Kidney (tissue), 14 donors: ENCODE data around the gene SORCS3. TPM values are rescaled to one million over a fixed set of nuclear protein-coding genes. Genes with fewer than 3 reads are reported as not detected.

Experiments
- DNase-seq, 5 donors: peaks; one replicate each; pipeline ENCODE4 v3.0.0-alpha.2; 2013 to 2020
- FAIRE-seq: peaks from 2 replicates; lab custom pipeline; 2012; peaks lifted over from hg19 to GRCh38; lab: Jason Lieb, UNC
- H3K27ac ChIP-seq, 2 donors: one replicate each; pipeline ENCODE4 v1.7.0; 2013; ENCODE audit warnings: low read depth in 2 of 2, low read length in 2 of 2, inconsistent platforms in 1 of 2
- H3K27me3 ChIP-seq: one replicate; pipeline ENCODE4 v1.7.1; 2013; ENCODE audit warnings: low read length, inconsistent platforms; ENCODE audit not compliant: control insufficient read depth, insufficient read depth
- H3K36me3 ChIP-seq, 3 donors: one replicate each; pipeline versions ENCODE4 v1.7.0 to v1.7.1; 2013; ENCODE audit warnings: low read length in 3 of 3, control low read depth in 1 of 3, inconsistent platforms in 1 of 3; ENCODE audit not compliant: insufficient read depth in 3 of 3, control insufficient read depth in 2 of 3
- H3K4me1 ChIP-seq, 3 donors: one replicate each; pipeline versions ENCODE4 v1.7.0 to v1.7.1; 2013; ENCODE audit warnings: low read length in 3 of 3, inconsistent platforms in 1 of 3, low read depth in 1 of 3; ENCODE audit not compliant: control insufficient read depth in 2 of 3, insufficient read depth in 2 of 3
- H3K4me3 ChIP-seq, 3 donors: one replicate each; pipeline versions ENCODE4 v1.7.0 to v1.8.1; 2013; ENCODE audit warnings: low read length in 3 of 3, control low read depth in 1 of 3, inconsistent platforms in 1 of 3
- H3K9ac ChIP-seq, 3 donors: one replicate each; pipeline versions ENCODE4 v1.7.0 to v1.7.1; 2013; ENCODE audit warnings: low read length in 3 of 3, control low read depth in 1 of 3, inconsistent platforms in 1 of 3
- H3K9me3 ChIP-seq, 3 donors: one replicate each; pipeline versions ENCODE4 v1.7.0 to v1.7.1; 2013; ENCODE audit warnings: low read length in 3 of 3, control low read depth in 1 of 3, inconsistent platforms in 1 of 3; ENCODE audit not compliant: control insufficient read depth in 2 of 3, insufficient read depth in 1 of 3
- CTCF ChIP-seq: IDR thresholded peaks from 3 replicates; pipeline ENCODE4 v1.5.1; 2012; ENCODE audit warnings: mild to moderate bottlenecking, moderate library complexity, borderline replicate concordance; ENCODE audit not compliant: insufficient read depth; ENCODE audit errors: extremely low read depth
- intact Hi-C: fragments of 100-400 bp; cut with DNase I; formaldehyde crosslinking; loops from one replicate; pipeline ENCODE4 v1.11.1; 2022
- polyA plus RNA-seq: library from polyadenylated mRNA; stranded (reverse); fragments of 350-450 nt; fragmentation: Illumina TruSeq; extraction: RNeasy Lipid Tissue Mini Kit (QIAGEN cat#74804); gene quantifications from one replicate; pipeline ENCODE4 v1.2.3, GENCODE V29; 2014; ENCODE audit warnings: low read depth, low replicate concordance; ENCODE audit not compliant: insufficient read depth
- total RNA-seq: library from RNA; stranded (reverse); fragmentation: NEBNext Ultra II Directional; extraction: Animal tissue kit (Norgen Biotek cat#: 25700); gene quantifications from one replicate; pipeline ENCODE4 v1.2.1, GENCODE V29; 2021
- donor health status: control.
- donor health status: control.
- donor health status: control.
- donor health status: control.
- donor health status: control.
- donor health status: DM: yes; HTN: yes; CAD: no.
- donor health status: Normal renal cell carcinoma (clear cell type).

The SORCS3 gene
- total and polyA plus RNA-seq, 2 donors from 2014 or later = 0.52 to 1.1 TPM

- no peaks in the 10 kb centered on the region for H3K9me3 ChIP-seq
- H3K36me3 ChIP-seq = no peaks in the 10 kb centered on the region
- H3K4me3 ChIP-seq = no peak overlapping the region
- intact Hi-C loops = no loop called here
- DNase-seq (no peak), FAIRE-seq (no peak)
- H3K9ac ChIP-seq = no peak overlapping the region
- H3K4me1 ChIP-seq = no peaks in the 10 kb centered on the region
- H3K27me3 ChIP-seq = no peaks in the 10 kb centered on the region
- no peak for TF ChIP-seq CTCF
- no peak overlapping the region for H3K27ac ChIP-seq
Measured at GRCh38 chr10:105161767-105162166, 520.7 kb downstream of the SORCS3 start.

- Histone ChIP-seq H3K27ac (no peak overlapping the region), H3K9me3 (no peaks in the 10 kb centered on the region), H3K36me3 (no peaks in the 10 kb centered on the region), H3K4me3 (no peak overlapping the region), H3K4me1 (no peaks in the 10 kb centered on the region), H3K9ac (no peak overlapping the region), H3K27me3 (no peaks in the 10 kb centered on the region)
- no peak for FAIRE-seq
- intact Hi-C loops = no loop called here
- no peak for TF ChIP-seq CTCF
- DNase-seq = no peak
Measured at GRCh38 chr10:105170521-105170920, 529.4 kb downstream of the SORCS3 start.

GRCh38 chr10:105171945-105172344 lies 530.9 kb downstream of the SORCS3 start:
- no peak overlapping the region for H3K4me3 ChIP-seq
- H3K27me3 ChIP-seq = no peaks in the 10 kb centered on the region
- no peaks in the 10 kb centered on the region for H3K36me3 ChIP-seq
- no peak for TF ChIP-seq CTCF
- H3K9ac ChIP-seq = no peak overlapping the region
- no peak overlapping the region for H3K27ac ChIP-seq
- no peak for FAIRE-seq
- no peak for DNase-seq
- no peaks in the 10 kb centered on the region for H3K9me3 ChIP-seq
- H3K4me1 ChIP-seq = no peaks in the 10 kb centered on the region
- intact Hi-C loops = no loop called here

GRCh38 chr10:105181626-105182025 lies 540.5 kb downstream of the SORCS3 start:
- no peak overlapping the region for H3K4me3 ChIP-seq
- H3K36me3 ChIP-seq = no peaks in the 10 kb centered on the region
- intact Hi-C loops = no loop called here
- TF ChIP-seq CTCF = no peak
- H3K9ac ChIP-seq = no peak overlapping the region
- H3K27ac ChIP-seq = no peak overlapping the region
- no peaks in the 10 kb centered on the region for H3K27me3 ChIP-seq
- no peak for FAIRE-seq
- H3K4me1 ChIP-seq = no peaks in the 10 kb centered on the region
- DNase-seq = no peak
- H3K9me3 ChIP-seq = no peaks in the 10 kb centered on the region
